Hematopoietic multipotent progenitor cell treated with erythropoietin and hydrocortisone succinate and interleukin-3 and kit ligand, for 17 days (in vitro differentiated cells): ENCODE measurements around the gene NDUFS2.

ENCODE experiments used
- DNase-seq: peaks from one replicate; pipeline ENCODE4 v3.0.0-alpha.2; 2015; ENCODE audit warnings: low spot score

Gene NDUFS2

DNA sequence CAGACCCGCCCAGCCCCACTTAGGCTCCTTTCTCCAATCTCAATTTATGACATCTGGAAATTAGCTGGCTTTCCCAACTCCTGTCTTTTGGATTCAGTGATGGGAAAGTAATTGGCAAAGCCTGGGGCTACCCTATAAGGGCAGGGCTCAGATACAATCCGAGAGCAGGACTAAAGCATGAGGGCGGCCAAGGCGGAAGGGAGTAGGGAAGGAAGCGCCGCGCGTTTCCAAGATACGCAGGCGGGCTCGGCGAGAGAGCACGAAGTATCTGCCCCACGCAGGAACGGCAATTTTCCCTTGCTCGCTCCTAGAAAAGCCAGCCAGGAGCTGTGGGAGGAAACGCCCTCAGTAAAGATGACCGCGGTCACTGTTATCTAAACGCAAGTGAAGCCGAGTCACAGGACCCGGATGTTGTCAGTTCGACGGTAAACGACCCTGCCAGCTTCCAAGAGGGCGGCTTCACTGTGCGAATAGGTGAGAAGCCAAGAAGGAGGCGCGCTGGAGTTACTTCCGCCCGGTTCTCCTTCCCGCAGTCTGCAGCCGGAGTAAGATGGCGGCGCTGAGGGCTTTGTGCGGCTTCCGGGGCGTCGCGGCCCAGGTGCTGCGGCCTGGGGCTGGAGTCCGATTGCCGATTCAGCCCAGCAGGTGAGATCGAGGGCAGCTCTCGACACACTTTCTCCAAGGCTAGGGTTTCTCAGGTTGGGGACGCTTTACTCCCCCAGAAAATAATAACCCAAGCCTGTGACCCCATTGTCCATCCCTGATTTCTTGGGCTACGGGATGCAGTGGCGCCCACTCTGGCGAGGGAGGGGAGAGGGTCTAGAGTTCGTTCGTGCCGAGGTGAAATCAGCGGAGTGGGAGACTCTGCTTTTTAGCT is at the start of gene NDUFS2:
TSS of gene NDUFS2 (plus strand) at position 532 of the 877 bp plus-strand sequence. CDS start at position 551, 19 bp downstream.
- peak; percentile 99 for DNase-seq

DNA sequence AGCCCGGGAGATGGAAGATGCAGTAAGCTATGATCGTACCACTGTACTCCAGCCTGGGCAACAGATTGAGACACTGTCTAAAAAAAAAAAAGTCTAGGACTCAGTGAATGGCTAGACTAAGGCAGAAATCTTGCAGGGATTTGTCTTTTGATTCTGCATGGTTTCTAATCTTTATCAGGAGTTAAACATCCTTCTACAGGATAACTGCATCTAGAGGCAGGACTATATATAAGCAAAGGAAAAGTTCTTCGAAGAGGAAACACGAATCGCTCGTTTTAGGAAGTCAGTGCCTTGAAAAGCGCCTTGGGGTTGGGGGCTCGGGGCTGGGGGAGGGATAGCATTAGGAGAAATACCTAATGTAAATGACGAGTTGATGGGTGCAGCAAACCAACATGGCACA is 49.0 kb upstream of the NDUFS2 start:
- DNase-seq = no peak

DNA sequence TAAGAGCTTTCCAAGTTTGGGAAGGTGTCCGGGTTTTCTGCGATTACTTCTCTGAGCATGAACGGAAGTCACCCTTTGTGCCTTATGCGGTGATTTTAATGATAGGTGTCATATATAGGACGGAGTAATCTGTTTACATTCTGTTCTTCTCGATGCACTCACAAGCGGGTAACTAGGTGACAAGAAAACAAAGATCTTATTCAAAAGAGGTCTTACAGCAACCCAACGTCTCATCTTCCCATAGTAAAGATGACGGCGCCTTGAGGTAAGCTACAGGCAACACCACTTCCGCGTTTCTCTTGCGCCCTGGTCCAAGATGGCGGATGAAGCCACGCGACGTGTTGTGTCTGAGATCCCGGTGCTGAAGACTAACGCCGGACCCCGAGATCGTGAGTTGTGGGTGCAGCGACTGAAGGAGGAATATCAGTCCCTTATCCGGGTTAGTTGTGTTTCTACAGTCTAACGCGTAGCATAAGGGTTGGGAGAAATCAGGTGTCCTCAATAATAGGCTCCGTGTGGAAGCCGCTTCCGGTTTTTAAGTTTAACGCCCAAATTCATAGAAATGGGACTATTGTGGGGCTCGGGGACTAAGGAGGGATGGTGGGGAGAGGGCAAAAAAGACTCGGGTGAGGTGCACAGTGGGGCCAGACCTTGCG is 48.4 kb upstream of the NDUFS2 start, which contains the start of gene UFC1:
TSS of gene UFC1 (plus strand) at position 297 of the 656 bp plus-strand sequence. CDS start at position 317, 20 bp downstream.
- DNase-seq = peak; percentile 91

DNA sequence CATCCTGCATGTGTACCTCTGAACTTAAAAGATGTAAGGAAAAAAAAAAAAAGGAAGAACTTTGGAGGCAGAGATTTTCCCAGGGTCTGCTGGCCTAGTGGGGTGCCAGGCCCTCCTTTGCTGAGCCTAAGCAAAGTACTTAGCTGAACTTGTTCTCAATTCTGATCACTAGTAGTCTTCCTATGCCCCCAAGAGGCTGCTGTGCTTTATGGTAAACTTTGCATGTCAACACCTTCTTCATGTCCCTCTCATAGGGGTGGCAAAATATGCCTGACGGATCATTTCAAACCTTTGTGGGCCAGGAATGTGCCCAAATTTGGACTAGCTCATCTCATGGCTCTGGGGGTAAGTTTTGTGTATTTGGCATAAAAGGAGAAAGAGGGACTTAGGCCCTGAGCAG is 44.3 kb upstream of the NDUFS2 start:
- DNase-seq = peak; percentile 25

DNA sequence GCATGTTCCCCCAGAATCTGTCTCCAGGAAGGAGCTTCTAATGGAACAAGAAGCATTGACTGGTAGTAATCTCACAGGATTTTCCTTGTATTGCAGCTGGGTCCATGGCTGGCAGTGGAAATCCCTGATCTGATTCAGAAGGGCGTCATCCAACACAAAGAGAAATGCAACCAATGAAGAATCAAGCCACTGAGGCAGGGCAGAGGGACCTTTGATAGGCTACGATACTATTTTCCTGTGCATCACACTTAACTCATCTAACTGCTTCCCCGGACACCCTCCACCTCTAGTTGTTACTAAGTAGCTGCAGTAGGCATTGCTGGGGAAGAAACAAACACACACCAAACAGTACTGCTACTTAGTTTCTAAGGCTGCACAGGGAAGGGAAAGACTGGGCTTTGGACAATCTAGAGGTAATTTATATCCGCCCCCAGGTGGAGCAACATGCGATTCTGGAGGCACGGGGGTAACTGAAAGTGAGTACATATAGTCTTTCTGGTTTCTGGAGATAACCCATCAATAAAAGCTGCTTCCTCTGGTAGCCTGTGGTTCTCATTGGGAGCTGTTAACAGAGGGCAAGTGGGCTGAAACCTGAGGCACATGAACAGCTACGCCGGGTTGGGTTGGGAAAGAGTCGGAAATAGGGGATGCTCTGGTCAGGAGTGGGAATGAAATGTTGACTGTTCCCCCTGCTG is 43.7 kb upstream of the NDUFS2 start:
- DNase-seq = peak; percentile 52

DNA sequence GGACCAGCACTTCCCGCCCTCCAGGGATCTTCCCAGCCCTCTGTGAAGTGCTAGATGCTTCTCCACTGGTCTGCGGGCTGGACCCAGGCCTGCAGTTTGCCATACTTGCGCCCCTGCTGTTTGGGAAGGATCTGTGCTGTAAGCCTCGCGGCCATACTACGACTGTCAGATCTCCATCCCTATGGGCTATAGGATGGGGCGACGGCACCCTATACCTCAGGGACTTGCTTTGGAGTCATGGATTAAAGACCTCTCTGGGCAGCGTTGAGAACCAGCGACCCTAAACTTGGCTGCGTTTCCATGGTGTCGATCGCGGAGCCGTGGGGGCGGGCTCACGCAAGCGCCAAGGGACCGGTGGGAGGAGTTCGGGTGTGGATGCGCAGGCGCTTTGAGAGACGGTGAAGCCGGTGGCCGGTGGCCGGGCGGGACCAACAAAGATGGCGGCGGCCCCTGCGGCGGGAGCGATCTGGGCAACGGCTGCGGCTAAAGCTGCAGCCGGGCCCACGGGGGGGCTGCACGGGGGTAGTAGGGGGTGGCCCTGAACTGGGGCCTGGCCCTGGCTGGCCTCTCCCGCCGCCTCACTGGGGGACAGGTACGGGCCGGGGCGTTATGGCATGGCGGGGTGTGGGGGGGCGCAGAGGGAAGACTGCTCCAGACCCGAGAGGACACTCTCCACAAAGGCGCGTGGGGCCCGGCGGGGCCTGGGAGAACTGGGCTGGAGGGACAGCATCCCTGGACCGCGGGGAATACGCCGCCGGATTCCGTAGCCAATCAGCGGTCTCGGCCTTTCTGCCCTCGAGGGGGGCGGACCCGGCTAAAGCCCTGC is 42.9 kb upstream of the NDUFS2 start, which contains the start of gene USP21:
TSS of gene USP21 (plus strand) at position 414 of the 826 bp plus-strand sequence. CDS start 1,141 bp downstream, outside the sequence.
- DNase-seq = peak; percentile 97

DNA sequence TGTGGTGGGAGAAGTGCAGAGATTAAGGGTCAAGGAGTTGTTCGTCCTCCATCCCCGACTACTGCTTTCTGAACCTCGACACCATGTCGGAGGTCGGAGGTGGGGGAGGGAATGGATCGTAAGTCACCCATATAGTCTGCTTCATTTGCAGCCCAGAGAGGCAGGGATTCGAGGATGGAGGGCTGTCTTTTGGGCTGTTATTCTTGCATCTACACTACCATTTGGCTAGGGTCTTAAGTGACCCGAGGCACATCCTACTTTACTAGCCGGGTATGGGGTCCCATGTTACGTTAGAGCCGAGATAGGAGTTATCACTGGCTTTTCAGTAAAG is 42.3 kb upstream of the NDUFS2 start:
- DNase-seq = peak; percentile 52

DNA sequence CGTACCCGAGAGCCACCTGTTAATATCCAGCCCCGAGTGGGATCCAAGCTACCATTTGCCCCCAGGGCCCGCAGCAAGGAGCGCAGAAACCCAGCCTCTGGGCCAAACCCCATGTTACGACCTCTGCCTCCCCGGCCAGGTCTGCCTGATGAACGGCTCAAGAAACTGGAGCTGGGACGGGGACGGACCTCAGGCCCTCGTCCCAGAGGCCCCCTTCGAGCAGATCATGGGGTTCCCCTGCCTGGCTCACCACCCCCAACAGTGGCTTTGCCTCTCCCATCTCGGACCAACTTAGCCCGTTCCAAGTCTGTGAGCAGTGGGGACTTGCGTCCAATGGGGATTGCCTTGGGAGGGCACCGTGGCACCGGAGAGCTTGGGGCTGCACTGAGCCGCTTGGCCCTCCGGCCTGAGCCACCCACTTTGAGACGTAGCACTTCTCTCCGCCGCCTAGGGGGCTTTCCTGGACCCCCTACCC is 41.5 kb upstream of the NDUFS2 start:
- no peak for DNase-seq

DNA sequence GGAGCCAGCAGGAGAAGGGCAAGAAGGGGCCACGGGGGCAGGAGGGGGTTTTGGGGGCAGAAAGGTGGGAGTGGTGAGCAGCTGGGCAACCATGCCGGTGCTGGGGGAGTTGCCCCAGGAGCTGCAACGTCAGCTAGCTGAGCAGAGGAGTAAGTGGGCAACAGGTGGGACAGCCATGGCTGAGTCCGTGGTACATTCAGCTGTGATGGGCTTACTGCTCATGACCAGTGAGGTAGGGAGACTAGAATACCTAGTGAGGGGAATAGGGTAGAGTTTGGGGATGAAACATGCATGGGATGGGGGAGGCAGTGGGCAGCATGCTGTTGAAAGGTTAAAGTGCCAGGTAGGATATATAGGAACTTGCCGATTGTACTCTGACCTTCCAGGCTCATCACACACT is 40.5 kb upstream of the NDUFS2 start:
- DNase-seq = no peak

DNA sequence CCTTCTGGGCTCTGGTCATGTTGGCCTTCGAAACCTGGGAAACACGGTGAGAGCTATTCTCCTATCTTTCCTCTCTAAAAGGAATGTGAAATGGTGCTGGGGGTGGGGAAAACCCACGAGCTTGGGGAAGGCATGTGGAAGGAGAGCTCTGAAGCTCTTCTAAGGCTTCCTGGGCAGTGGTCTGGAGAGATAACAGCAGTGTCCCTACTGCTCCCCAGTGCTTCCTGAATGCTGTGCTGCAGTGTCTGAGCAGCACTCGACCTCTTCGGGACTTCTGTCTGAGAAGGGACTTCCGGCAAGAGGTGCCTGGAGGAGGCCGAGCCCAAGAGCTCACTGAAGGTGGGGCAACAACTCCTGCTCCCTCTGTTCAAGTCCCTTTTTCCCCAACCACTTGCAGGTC is 40.1 kb upstream of the NDUFS2 start:
- DNase-seq = no peak

DNA sequence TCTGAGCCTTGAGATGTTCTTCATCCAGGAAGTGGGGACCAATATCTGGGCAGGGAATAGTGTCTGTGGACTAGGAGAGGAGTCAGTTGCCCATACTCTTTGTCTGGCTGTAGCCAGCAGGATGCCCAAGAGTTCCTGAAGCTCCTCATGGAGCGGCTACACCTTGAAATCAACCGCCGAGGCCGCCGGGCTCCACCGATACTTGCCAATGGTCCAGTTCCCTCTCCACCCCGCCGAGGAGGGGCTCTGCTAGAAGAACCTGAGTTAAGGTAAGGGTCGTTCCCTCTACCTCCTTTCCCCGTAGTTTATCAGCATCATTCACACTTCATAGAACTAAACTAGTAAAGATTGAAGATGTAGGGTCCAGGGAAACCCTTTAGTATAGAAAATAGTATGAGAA is 39.4 kb upstream of the NDUFS2 start:
- no peak for DNase-seq

DNA sequence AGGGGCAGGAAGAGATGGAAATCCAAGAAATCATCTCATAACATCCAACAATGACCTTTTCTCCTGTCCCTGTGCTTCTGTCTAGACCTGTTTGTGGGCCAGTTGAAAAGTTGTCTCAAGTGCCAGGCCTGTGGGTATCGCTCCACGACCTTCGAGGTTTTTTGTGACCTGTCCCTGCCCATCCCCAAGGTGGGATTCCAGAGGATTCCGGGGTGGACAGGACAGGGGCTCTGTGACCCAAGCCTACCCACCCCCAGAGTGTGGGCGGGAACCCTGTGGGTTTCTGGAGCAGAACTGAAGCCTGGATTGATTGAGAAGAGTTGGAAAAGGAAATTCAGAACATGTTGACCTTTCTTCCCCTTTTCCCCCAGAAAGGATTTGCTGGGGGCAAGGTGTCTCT is 38.4 kb upstream of the NDUFS2 start:
- DNase-seq = peak; percentile 6

DNA sequence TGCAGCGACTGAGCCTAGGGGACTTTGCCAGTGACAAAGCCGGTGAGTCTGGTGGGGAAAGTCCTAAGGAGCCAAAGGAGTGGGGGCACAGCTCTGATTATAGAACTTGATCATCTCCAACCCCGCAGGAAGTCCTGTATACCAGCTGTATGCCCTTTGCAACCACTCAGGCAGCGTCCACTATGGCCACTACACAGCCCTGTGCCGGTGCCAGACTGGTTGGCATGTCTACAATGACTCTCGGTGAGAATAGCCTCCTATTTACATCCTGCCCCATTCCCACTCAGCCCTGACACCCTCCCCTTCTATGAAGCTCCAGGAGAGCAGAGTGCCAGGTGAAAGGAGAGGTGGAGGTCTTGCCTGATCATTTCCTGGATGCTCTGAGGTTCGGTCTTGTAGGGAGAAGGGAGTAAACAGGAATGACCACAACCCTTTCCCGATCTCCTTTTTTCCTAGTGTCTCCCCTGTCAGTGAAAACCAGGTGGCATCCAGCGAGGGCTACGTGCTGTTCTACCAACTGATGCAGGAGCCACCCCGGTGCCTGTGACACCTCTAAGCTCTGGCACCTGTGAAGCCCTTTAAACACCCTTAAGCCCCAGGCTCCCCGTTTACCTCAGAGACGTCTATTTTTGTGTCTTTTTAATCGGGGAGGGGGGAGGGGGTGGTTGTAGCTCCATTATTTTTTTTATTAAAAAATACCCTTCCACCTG is 37.1 kb upstream of the NDUFS2 start:
- DNase-seq = peak; percentile 73

DNA sequence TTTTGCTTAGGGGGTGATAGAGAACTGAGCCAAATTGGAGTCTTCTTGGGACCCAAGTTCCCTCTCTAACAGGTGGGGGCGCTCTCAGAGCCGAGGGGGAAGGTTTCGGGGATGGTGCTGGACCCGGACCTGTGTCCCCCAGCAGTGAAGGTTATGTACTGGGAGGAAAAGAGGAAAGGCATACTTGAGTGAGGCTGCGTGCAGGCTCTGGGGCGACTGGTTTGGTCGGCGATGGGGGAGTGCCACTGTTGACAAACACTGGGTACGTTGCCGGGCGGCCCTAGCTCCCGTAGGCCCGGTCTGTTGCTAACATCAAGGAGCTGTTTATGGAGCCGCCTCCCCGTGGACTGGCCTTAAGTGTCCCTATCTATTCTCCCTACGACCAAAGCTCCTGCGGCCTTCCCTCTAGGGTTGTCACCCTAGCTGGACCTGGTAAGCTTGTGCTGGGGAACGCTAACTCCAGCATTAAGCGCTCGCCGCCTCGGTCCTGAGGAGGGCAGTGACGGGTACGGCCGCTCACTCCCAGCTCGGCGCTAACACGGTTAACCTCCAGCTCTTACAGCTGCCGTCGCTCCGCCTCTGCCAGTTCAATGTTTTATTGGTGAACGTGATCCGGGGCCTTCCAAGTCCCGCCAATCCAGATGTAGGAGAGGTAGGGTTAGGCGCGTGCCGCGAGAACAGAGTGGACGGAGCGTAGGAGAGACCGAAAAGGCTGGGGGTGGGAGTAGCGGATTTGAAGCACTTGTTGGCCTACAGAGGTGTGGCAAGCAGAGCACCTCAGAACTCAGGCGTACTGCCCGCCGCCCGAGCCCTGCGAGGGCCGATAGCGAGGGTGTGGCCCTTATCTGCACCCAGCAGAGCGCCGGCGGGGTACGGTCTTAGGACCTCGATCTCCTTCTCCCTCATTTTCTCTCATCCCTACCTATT is 36.2 kb upstream of the NDUFS2 start, which contains the start of gene PPOX:
TSS of gene PPOX (plus strand) at position 685 of the 927 bp plus-strand sequence. CDS start 422 bp downstream, outside the sequence.
- DNase-seq = peak; percentile 97

DNA sequence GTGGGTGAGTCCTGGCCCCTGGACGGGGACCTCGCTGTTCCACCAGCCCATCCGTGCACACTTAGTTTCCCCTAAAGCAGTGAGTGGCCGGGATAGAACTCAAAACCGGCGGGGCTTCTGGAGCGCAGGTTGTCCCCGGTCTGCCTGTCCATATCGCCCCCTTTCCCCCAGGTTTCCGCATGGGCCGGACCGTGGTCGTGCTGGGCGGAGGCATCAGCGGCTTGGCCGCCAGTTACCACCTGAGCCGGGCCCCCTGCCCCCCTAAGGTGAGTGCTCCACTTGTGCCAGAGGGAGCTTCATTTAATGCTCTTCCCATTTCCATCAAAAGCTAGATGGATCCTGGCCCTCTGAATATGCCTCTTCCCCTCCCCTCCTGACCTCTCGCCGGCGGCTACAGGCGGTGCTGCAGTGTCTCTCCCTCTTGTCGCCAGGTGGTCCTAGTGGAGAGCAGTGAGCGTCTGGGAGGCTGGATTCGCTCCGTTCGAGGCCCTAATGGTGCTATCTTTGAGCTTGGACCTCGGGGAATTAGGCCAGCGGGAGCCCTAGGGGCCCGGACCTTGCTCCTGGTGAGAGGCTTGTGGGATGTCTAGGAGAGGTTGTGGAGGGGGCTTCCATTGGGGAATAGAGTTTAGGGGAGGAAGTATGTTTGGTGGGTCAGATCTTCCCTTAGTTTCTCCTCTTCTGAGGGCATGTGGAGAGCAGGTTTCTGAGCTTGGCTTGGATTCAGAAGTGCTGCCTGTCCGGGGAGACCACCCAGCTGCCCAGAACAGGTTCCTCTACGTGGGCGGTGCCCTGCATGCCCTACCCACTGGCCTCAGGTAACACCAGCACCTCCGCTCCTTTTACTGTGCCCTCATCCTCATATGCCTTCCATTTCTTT is 35.3 kb upstream of the NDUFS2 start:
- peak; percentile 77 for DNase-seq

DNA sequence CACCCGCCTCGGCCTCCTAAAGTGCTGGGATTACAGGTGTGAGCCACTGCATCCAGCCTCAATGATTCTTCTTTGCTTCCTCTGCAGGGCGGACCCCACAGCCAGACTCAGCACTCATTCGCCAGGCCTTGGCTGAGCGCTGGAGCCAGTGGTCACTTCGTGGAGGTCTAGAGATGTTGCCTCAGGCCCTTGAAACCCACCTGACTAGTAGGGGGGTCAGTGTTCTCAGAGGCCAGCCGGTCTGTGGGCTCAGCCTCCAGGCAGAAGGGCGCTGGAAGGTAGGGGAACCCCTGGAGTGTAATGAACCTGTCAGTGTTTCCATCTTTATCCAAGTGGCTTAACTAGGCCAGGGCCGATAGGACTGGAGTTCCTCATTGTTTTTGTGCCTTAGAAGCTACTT is 33.3 kb upstream of the NDUFS2 start:
- DNase-seq = no peak

DNA sequence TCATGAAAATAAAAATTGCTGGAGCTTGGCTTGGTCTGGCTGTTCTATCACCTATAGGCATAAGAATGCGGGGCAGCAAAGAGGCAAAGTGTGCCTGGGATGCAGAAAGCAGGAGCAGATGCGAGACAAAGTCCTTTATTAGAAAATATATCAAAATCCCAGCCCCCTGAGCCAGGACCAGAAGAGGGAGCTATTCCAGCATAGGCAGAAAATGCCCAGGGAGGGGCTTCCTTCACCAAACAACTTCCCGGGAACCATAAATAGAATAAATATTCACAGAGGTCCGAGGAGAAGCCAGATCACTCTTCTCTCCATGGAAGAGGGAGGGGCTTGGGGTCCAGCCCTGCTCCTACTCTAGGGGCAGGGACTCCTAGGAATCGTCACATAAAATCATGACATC is 31.0 kb upstream of the NDUFS2 start:
- DNase-seq = peak; percentile 19

DNA sequence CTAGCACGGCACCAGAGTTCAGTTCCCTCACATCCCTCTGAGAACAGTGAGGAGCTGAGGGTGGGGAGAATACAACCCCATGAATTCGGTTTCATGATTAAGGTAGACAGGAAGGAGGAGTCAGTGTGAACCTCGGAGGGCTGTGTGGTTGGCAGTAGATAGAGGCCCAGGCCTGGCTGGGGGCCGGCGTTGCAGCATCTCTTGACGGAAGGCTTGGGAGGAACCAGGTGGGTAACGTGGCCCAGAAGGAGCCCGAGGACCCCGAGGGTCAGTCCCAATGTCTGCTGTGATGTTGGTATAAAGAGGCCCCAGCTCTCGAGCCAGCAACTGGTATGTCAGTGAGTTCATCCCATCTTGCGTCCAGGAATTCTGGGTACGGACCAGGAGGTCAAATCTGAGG is 30.5 kb upstream of the NDUFS2 start:
- no peak for DNase-seq

DNA sequence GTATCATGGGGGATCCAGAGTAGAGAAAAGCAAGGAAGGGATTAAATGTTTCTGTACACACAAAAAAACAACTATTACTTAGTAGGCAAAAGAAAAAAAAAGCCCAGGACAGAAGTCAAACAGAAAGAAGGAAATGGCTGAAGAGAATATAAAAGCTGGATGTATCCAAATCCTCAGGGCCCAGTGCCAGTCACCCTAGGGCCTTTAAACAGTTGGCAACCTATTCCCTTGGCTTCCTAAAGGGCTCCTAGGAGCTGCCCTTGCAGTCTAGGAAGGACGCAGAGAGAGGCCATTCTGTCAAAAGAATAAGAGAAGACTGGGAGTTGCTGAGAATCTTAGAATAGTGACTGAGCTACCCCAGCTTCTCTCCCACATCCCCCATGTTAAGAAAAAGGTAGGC is 29.8 kb upstream of the NDUFS2 start:
- peak; percentile 15 for DNase-seq
